Retinal pigment epithelial cell (primary cell): ENCODE results near the gene HBS1L.

Source experiments
- DNase-seq: peaks from one replicate; pipeline ENCODE4 v3.0.0-alpha.2; 2010; ENCODE audit warnings: low read depth
- H3K4me3 ChIP-seq: 2 replicates; pipeline ENCODE4 v1.5.1; 2011; ENCODE audit warnings: mild to moderate bottlenecking, low read length, control low read depth, moderate library complexity
- CTCF ChIP-seq: conservative IDR thresholded peaks from 2 replicates; pipeline ENCODE4 v1.5.1; 2011; ENCODE audit warnings: low read depth, low read length, control low read depth, inconsistent platforms

Gene HBS1L

GRCh38 chr6:134956032-134956431 lies 98.6 kb downstream of the HBS1L start:
- H3K4me3 ChIP-seq = no peak overlapping the region
- no peak for TF ChIP-seq CTCF
- no peak for DNase-seq

- TF ChIP-seq CTCF = no peak
- DNase-seq = no peak
- H3K4me3 ChIP-seq = no peak overlapping the region
These were observed 100.2 kb downstream of the HBS1L start for GRCh38 chr6:134954272-134955000.

- no peak for DNase-seq
- no peak overlapping the region for H3K4me3 ChIP-seq
- TF ChIP-seq CTCF = no peak
These were observed 102.9 kb downstream of the HBS1L start for GRCh38 chr6:134951494-134952263.

GRCh38 chr6:134950482-134950881 lies 104.1 kb downstream of the HBS1L start:
- DNase-seq = no peak
- TF ChIP-seq CTCF = no peak
- no peak overlapping the region for H3K4me3 ChIP-seq

GRCh38 chr6:134949927-134950326 lies 104.7 kb downstream of the HBS1L start, which contains the start of gene ALDH8A1:
ALDH8A1 (minus strand) TSS chr6:134950101; CDS start chr6:134950053, 48 bp downstream.
- H3K4me3 ChIP-seq = no peak within 1 kb of the TSS
- no peak for DNase-seq
- TF ChIP-seq CTCF = no peak

- H3K4me3 ChIP-seq = no peak overlapping the region
- DNase-seq = no peak
- no peak for TF ChIP-seq CTCF
These were observed 105.9 kb downstream of the HBS1L start for GRCh38 chr6:134948691-134949090.
